ENCODE measurements around the gene MAMLD1.

Gene MAMLD1

DNA sequence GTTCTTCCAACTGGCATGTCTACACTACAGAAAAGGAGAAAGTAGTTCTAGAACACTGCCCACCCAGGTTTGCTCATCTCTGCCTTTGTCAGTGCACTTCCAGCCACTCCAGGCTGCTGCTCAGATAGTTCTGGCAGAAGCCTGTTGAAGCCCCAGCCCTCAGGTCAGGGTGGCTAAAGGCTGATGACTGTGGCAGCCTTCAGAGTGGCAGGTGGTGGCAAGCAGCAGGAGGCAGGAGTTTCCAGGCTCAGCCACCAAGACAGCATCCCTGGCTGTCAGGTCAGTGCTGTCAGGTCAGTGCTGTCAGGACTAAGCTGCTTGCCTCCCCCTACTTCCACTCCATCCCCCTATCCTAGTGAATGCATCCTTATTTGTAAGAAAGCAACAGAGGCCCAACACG, 100.4 kb downstream of the MAMLD1 start:
- no peak for DNase-seq

DNA sequence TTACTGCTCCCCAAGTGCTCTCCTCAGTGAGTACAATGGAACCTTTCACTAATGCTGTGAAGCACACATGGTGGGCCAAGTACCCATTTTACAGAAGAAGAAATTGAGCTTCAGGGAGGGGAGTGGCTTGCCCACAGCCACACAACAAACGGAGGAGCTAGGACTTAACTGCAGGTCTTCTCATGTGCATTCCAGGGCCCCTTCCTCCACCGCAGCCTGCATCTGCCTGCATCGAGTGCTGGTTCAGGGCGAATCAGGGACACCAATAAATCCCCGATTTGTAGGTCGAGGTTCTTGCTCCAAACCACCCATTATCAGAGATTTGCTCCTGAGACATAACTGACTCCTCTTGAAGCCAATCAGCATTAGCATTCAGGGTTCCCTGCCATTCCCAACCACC, 100.9 kb downstream of the MAMLD1 start:
- DNase-seq: no peak

DNA sequence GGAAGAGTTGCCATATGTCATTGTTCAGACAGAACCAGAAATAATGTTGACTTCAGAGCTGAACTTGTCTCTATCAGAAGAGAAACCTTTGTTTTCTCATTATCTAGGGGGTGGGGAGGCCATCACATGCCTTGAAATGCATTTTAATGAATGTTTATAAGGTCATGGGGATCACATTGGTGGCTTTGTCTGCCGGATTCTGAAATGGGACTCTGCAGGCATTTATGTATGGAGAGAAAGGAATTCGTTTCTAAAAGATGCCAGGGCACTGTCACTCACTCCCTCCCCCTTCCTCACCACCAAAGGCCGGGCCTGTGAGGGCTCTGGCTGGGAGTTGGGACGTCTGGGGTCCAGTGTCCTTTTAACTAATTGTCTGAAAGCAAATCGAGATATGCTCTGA, 102.2 kb downstream of the MAMLD1 start:
- no peak for DNase-seq

DNA sequence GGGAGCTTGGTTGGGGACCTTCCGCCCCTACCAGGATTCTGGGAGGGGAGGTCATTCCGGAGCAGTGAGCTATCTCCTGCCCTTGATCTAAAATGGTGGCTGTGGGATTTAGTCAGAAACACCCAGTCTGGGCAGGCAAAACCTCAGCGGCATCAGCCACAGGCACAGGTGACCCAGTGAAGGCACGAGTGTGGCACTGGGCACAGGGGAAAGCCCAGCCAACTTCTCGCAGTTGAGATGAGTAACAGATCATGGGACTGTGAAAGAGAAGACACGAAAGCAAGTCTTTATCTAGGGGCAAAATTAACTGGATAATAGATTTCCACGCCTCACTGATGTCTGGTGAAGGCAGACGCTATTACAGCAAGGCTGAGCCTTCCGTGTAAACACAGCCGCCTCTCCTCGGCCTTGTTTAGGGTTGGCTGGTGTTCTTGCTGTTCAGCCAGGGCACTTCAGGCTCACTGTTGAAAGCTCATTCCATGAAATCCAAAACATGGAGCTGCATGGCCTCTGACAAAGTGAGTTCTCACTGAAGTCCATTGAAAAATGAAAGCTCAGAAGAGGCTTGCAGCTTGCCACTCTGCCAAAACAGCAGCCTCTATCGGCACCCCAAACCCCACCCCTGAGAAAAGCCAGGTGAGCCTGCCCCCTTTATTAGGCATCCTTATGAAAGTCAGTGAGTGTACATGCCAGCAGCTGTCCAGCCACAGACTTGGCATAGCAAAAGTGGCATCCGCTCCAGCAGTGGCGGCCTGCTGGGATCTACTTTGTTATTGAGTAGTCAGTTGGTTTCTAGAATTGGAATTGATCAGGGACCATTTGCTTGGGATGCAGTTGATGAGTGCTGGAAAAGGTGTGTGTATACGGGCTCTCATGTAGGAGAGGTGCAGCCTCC, 103.0 kb downstream of the MAMLD1 start:
- DNase-seq: no peak

DNA sequence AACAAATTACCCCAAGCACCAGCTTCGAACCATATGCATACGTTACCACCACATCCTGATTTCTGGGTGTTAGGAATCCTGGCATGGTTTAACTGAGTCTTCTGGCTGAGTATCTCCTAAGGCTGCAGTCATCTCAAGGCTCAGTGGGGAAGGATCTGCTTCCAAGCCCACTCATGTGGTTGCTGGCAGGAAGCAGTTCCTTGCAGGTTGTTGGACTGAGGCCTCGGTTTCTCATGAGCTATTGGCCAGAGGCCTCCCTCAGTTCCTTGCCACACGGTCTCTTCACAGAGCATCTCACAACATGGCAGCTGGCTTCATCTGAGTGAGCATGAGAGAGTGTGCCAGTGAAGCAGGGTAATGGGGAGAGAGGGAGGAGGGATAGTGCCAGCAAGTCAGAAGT, 109.2 kb downstream of the MAMLD1 start:
- no peak for DNase-seq

DNA sequence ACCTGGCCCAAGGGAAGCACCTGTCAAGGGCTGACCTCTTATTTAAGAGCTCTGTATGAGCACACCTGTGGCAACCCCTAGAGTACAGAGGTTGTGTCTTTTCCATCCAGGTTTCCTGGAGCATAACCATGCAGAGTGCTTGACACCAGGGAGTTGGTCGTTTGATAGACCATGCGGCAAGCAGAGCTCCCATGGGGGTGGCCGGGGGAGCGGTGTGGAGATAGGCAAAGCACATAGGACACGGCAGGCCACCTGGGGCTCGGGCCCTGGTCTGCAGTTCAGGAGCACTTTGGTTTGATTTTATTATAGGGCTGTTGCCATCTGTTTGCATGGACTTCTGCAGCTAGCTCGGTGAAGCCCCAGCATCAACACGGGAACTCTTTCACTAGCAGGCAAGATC, 110.3 kb downstream of the MAMLD1 start:
- DNase-seq: no peak

DNA sequence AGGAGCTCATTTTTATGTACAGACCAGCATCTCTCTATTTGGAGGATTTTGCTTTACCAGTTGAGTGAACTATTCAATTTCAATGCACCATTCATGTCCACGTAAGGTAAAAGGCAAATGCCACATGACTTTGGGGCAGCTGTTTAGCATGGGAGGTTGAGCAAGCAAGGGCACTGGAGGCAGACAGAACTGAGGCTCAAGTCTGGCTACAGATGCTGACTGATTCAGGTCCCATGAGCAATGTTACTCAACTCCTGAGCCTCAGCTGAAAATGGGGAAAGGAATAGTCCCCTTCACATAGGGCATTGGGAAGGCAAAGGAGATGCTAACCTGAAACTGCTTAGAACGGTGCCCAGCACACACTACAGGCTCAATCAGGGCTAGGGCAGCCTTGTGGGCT, 112.3 kb downstream of the MAMLD1 start:
- DNase-seq: no peak

DNA sequence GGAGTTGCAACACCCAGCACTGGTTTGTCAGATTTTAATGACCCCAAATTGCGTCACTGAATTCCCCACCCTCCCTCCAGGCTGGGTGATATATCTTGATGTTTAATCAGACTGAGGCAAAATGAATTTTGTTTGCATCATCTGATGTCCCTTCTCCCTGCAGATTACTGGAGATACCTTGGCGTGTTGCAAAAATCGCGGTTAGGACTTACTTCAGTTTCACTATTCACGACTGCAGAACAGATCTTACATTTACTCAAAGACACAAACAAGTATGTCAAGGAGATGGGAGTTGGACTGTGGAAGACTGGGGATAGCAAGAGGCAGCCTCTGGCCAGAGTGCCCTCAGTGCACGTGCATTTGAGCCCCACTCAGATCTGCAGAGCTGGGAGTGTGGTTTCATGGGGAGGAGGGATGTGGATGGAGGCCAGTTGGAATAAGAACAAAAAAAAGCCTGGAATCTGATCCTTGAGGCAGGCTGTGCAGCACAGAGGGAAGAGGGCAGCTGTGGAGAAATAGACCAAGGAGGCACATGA, 113.1 kb downstream of the MAMLD1 start:
- peak; percentile 63 for DNase-seq

DNA sequence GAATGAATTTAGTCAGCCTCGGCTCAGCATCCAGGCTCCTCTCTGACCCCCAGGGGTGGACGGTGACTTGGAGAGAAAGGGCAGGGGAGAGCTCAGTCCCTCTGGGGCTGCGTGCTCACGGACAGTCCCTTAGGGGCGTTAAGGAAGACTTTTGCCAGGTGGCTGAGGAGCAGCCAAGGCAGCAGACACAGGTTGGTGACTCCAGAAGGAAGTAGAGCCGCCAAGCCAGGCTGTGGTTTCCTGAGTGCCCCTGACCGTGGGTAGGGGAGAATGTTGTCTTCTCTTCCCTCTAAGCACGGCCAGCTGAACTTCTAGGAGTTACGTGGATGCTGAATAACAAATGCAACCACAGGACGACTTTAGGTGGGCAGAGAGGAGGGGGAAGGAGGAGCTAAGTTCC, 114.3 kb downstream of the MAMLD1 start:
- no peak for DNase-seq

DNA sequence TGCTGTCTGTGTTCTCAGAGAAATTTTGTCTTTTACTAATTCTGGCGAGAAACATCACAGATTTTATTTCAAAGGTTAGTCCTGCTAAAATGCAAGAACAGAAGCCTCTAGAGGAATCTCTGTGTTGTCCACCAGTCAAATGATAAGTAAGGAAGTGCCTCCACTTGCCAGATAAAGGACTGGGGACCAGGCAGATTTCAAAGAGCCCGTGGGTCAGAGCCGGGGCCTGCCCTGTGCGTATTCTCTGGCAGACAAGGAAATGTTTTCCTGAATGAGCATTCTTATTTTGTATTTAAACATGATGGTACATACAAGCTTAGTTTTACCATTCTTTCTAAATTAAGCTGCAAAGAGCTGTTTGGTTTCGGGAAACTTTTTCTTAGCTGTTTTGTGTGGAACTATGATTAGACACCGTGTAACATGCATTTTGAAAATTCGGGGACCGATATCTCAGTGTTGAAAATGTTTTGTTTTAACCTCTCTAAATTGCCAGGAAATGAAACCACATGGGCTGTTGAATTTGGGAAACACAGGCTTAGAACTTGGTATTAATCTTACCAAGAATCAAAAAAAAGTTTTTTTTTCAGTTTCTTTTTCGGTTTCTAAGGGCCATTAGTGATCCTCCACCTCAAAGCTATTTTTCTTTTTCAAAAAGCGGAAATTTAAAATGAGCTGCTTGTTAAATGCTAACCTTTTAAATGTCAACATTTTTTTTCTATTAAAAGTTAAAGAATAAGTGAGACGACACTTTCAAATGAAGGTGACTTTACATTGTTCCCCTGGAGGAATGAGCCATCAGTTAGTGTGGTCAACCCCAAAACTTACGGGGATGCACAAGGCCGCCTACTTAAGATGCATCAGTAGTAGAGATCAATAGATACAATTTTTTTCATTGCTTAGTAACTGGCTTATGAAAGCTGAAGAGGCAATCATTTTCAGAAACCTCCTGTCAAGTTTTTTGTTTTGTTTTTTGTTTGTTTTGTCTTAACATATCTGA, 115.7 kb downstream of the MAMLD1 start:
- DNase-seq: no peak

DNA sequence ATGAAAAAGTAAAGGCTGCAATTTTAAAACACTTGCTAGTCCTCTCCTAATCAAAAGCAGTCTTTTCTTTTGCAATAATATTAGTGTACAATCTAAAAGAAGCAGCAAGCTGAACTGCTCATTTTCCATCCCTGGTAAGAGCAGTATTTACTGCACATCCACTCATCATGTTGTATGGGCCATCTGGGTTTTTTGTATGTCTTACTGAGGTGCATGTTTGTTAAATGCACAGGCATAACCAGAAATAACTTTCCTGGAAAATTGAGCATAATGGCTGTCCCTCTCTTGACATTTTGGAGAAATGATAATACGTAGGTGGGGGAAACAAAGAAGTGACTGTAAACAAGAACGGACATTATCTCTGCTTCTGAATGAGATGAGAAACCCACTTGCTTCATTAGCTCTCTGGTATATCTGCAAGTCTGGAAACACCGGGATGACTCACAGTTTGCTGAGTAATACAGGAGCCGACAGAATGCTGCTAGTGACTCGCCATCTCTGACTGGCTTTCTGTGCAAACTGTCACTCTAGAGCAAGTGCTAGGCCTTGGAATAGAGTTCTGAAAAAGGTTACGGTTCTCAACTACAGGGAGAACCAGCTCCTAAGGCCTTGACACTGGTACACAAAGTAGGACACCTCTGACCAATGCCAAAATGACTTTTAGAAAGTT, 119.6 kb downstream of the MAMLD1 start:
- DNase-seq: peak; percentile 60

DNA sequence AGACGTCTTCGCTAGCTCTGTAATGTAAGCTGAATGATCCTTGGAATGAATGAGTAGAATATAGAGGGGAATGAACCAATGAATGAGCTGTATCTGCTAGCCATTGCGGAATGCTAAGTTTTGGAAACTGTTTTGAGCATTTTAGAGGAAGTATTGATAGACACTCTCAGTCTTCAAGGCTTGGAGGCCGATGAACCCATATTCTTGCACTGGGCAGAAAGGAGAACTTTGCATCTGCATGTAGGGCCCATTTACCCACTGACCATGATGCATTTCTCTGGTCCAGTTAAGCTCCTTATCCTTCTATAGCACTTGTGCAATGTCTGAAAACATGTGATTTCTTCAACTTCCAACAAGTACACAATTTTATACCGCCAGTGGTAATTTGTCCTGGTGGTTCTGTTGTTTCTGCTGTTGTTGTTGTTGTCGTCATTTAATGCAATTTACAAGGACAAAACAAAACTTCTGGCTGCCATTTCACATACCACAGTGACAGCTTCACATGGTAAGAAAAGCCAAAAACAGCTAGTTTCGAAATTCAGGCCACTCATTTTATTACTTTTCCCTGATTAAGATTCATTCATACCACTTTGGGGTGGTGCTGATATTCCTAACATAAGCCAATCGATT, 120.4 kb downstream of the MAMLD1 start:
- DNase-seq: no peak

DNA sequence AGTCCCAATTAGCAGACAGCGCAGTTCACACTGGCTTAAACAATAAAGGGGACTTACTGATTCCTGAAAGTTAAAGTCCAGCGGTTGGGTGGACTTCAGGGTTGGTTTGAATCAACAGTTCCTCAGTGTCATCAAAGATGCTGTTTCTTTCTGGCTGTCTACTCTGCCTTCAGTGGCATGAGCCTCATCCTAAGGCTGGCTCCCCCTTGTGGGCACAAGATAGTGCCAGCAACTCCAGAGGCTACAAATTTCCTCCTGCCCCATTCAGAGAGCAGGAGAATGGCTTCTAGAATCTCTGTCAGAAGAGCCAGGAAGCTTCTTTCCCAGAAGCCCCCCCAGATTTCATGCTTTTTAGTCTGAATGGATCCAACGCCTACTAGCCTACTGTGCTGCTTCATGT, 122.9 kb downstream of the MAMLD1 start:
- peak; percentile 32 for DNase-seq

DNA sequence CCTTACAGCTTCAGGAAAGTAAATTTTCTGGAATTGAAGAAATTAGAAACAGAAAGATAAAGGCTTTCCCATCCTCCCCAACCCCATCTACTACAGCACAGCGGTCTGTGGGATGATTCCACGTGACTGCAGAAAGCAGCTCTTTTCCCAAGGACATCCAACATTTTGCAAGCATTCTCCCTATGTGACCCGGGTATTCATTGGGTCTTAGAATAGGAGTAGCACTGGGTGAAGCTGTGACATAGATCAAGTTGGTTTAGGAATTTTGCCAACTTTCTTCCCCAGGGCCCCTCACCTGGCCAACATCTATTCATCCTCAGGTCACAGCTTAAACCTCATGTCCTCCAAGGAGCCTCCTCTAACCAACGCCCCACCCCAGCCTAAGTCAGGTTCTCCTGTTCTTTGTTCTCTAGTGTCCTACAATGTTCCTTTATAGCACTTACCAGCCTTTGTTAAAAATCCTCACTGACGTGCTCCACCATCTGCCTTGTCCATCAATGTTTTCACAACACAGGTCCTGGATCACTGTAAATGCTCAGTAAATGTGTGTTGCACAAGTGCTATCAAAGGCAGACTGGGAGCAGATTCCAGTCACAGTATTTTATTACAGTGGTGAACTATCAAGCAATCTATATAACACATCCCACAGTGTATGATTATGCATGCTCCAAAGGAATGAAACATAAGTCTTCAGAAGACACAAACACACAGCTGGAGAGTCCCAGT, 124.4 kb downstream of the MAMLD1 start:
- DNase-seq: no peak

DNA sequence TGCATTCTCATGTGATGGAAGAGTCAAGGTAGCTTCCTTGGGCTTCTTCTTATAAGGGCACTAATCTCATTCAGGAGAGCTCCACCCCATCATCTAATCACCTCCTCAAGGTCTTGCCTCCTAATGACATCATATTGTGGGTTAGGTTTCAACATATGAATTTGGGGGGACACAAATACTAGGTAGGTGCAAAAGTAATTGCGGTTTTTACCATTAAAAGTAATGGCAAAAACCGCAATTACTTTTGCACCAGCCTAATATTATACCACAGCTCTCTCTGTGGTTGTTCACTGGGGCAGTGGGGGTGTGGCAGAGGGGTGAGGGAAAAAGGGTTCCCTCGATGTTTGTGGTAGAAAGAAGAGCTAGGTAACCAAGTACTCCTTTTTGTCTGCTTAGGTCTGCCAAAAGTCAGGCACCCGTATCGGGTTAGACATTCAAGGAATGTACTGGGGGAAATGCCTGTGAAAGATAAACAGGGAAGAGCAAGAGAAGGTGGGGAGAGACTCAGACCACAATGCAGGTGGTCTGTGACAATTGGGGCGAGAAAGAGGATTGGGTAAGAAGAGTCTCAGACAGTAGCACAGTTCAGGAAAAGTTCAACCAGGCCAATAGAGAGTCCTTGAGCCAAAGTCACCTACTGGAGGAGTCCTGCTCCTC, 126.4 kb downstream of the MAMLD1 start:
- DNase-seq: no peak

DNA sequence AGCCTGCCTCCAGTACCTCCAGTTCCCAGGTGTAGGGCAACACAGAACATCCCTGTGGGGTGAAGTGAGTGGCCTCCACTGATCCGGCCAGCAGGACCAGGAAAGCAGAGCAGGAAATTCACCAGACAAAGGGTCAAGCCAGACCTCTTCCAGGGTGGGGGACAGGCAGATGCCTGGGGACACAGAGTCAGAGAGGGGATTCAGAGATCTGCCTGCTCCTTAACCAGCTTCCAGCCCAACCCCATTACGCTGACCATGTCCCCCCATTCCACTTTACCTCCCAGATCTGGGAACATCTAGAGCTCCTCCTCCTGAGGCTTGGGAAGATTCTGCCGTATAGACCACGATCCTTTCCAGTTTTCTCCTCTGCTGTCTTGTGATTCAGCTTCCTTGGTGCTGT, 132.4 kb downstream of the MAMLD1 start:
- DNase-seq: no peak

DNA sequence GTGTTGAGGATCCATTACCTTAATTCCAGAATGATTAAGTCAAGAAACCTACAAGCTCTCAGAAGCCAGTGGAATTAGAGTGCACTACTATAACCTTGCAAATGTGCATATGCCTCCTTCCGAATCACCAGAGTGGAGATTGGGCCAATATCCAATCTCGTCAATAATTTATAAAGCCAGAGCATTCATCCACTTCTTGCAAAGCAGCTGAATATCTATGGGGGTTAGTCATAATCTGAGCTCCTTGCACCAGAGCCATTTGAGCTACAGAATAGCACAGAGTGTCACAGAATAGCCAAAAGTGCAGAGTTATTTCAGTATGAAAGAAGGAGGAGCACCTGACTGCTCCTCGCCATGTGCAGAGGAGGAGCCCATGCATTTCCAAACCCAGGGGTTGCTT, 136.1 kb downstream of the MAMLD1 start:
- DNase-seq: peak; percentile 17

DNA sequence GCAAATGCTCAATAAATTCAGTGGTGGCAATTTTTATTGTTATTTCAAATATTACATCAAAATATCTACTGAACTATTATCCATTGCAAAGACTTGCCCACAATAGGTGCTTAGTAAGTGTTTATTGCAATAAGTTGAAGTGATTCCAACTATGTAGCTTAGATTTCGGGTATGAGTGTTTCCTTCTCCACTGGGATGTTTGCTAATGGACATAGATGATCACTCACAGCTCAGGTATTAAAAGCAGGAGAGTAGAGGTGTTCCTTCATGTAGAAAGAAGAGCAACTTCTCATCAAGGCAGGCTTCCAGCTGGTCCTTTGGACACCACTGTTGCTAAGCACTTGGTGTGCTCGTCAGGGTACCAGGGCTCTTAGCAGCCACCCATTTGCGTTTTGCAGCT, 139.0 kb downstream of the MAMLD1 start:
- DNase-seq: no peak

DNA sequence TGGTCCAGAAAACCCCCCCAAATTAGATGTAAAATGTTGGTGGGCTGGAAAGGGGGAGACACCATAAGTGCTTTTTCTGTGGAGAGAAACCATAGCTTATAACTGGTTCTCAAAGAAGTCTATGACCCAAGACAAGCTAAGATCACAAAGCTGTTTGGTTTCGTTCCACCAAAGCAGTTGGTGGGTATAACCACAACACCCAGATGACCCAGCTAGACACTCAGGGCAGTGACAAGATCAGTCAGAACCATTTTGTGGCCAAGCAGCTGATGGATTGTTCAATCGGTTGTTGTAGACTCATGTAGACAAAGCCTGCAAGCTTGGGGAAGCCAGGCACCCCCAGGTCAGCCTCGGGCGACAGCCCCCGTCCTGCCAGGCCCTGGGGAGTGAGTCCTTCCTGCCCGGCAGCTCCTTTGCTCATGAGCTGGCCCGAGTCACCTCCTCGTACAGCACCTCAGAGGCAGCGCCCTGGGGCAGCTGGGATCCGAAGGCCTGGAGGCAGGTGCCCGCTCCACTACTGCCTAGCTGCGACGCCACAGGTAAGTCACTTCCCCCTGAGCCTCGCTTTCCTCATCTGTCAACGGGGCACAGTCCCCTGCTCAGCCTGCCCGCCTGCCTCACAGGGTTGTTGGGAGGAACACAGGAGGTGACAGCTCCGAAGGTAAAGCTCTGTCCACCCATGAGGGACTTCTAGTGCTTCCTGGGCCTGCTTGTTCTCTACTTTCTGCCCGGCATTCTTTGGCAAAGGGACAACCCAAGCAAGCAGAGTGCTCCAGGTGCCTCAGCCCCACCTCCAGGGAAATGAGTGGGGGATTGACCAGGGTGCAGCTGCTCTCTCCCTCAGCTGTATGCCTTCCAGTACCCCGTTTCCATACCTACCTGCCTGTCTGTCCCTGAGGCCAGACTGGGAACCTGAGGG, 140.1 kb downstream of the MAMLD1 start:
- no peak for DNase-seq

DNA sequence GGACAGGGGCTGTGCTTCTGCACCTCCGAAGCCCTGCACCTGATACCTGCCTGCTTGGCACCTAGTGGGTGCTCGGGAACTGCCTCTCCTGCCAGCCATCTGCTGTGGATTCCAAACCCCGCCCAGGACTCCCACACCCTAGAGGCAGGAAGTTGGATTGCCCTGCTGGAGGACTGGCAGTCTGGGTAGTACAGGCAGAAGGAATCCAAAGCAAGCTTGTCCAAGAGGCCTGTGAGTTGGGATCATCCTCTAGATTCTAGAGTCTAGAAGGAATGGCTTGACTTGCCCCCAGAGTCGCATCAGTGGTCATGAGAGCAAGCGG, 140.7 kb downstream of the MAMLD1 start:
- DNase-seq: no peak

All from fibroblast of upper back skin (primary cell).